Activated CD4-positive, alpha-beta T cell treated with anti-CD3 and anti-CD28 coated beads, Interleukin-2, Interleukin-4, amounts not matched to agents 100 ng/mL and 50 ng/mL, durations not matched to agents 16 hours and 8 hours (primary cell): Measurements from ENCODE around the gene DFFA.

Source experiments
- DNase-seq: peaks from one replicate; pipeline ENCODE4 v3.0.0-alpha.2; 2020; ENCODE audit warnings: low spot score

Gene DFFA, protein sequence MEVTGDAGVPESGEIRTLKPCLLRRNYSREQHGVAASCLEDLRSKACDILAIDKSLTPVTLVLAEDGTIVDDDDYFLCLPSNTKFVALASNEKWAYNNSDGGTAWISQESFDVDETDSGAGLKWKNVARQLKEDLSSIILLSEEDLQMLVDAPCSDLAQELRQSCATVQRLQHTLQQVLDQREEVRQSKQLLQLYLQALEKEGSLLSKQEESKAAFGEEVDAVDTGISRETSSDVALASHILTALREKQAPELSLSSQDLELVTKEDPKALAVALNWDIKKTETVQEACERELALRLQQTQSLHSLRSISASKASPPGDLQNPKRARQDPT

DNA sequence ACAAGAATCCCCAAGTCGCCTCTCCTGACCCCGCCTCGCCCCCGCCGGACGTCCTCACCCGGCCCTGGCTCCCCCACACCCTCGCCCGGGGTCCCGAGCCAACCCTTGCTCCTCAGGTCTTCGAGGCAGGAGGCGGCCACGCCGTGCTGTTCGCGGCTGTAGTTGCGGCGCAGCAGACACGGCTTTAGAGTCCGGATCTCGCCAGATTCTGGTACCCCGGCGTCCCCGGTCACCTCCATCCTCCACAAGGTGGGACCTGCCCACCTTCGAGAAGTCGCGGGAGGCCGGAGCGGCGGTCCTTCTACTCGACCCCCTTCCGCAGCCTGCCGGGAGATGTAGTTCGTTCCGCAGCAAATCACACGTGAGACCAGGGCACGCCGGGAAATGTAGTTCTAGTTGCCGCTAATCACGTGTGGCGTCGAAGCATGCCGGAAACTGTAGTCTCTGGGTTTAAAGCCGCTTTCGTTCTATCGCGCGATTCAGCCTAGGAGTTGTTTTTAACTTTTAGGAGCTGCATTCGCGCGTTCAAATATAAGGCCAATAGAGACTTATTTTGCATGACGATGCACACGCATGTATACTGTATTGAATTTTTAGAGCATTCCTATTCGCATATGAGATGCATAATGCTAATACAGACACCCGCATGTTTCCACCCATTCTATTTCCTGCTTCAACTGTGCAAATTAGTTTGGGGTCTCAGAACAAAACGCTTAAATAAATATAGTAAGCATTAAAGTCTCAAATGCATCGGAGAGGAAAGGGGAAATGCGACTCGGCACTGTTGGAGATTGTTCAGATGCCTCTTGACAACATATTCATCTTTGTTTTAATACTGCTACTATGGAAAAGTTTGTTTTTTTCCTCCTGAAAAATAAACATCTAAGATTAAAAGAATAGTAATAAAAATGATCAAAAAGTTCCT lies at the start of gene DFFA:
DFFA (minus strand) TSS at position 310 of the 925 bp plus-strand sequence; CDS start at position 239, 71 bp downstream.
- peak; percentile 97 for DNase-seq

DNA sequence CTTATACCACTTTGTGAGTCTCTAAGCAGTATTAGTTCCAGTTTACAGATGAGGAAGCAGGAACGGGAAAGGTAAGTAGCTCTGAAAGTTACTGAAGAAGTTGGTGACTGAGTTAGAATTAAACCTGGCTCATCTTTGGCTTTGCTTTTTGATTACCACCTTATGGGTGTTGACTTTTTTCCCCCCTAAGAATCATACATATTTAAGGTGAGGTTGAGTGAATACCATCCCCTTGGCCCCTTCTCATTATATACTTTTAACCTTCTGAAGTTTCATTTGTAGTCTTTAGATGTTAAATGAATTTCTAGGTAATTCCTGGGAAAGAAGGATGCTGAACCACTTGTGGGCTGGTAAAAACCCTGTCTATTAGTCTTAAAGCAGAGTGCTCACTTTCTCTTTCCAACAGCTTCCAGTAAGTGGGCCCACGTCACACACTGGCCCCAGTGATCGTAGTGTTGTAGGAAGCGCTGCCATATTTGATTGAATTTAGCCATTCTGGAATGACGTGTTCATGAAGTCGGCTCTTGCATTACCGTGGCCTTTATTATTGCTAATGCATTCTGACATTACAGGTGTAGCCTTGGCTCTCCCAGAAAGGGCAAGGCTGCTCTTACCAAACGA lies 49.3 kb upstream of the DFFA start:
- DNase-seq = no peak

DNA sequence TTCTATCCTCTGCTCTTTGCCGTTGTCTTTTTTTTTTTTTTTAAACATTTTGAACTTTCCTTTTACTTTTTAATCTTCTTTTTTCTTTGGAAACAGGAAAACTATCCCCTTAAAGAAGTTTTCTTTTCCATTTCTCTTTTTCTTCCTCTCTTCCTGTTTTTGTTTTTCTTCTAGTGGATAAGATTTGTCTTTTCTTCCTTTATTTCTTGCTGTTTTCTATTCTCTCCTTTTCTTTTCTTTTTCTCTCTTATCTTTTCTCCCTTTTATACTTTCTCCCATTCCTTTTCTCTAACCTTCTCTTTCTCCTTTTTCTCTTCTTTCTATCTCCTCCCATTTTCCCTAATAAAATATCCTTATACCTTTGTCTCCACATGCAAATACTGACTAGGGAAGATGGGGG lies 48.6 kb upstream of the DFFA start:
- DNase-seq = no peak

DNA sequence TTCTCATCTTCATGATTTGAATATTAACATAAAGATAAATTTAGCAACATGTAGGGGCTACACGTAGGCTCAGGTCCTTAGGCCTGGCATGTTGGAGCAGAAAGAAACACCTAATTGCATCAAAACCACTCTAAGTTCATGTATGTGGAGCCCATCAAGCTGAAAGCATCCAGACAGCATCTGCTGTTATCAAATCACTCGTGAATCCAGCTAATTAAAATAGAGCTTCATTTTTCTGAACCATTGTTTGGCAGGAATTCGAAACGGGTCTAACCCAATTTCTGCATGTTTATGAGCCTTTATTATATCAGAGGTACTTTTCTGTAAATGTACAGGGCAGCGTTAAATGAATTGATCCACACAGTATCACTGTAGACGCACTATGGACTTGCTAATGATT lies 48.2 kb upstream of the DFFA start:
- no peak for DNase-seq

- no peak for DNase-seq
These were observed 46.7 kb upstream of the DFFA start for GRCh38 chr1:10519016-10519417.

DNA sequence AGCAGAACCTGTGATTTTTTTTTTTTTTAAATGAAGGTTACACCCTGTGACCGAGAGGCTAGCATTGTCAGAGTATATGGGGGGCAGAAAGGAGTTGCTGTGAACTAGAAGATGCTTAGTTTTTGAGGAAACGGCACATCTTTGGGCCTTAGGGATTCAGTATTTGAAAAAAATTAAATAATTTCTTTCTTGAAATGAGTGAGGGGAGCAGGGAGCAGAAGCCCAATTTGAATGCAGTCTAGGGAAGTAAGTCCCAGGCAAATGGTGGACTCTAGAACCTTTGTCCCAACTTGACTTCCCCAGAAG lies 45.3 kb upstream of the DFFA start:
- no peak for DNase-seq

DNA sequence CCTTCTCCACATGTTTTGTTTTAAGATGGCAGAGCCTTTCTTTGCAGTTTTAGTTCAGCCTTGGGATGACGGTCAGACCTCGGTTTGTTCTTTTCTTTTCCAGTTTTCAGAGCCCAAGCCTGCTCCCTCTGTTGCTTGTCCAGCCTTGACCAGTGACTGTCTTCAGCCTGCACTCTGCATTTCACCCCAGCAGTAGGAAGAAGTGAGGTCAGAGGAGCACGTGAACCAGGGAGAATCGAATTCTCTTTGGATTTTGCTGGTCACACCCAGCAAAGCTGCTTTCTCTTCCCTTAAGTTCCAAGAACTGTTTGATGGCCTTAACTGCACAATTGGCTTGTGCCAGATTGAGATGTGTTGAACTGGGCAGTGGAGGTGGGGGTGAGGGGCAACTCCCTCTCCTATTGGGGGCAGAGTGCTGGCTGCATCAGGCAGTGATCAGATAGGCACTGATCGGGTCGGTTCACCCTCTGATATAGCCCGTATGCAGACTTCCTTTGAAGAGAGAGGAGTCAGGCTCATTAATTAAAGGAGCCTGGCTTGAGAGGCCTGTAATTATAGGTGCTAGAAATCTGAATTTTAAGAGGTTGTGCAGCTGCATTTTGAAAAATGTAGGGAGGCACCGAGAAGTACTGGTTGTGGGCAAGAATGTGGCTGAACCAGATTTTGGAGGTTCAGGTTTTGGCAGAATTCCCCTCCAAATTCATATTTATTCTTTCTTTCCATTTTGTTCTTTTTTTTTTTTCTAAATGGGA lies 44.8 kb upstream of the DFFA start:
- DNase-seq = no peak

- no peak for DNase-seq
These were observed 43.8 kb upstream of the DFFA start for GRCh38 chr1:10515976-10516750.

DNA sequence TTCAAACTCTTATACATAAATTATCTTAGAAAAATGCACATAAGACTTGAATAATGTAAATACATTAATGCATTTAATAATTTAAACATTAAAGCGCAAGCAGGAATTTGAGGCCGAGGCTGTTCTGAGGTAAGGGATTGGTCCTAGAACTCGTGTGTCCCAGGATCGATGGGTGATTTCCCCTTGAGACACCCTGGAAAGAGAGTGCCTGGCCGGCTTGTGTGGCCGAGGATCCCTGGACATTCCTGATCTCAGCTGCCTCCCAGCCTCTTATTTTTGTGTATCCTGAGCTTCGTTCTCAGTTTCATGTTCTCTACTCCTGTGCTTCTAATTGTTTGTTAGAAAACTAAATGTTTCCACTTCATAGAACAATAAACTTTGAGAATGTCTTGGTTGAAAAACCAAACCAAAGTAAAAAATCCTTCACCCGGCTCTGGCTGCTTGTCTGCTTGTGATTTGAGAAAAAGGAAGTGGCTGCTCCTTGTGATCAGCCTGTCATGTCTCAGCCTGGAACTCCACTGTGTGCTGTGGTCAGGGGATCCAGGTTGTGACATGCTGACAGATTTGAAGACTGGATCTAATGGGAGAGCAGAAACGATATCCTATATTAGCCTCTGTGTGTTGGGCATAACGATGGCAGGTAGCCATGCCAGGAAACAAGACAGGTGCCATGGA lies 43.1 kb upstream of the DFFA start:
- DNase-seq = no peak

- DNase-seq = no peak
These were observed 42.3 kb upstream of the DFFA start for GRCh38 chr1:10514490-10515235.

- peak; percentile 47 for DNase-seq
These were observed 40.9 kb upstream of the DFFA start for GRCh38 chr1:10513199-10513598.

- no peak for DNase-seq
These were observed 39.2 kb upstream of the DFFA start for GRCh38 chr1:10511494-10511885.

DNA sequence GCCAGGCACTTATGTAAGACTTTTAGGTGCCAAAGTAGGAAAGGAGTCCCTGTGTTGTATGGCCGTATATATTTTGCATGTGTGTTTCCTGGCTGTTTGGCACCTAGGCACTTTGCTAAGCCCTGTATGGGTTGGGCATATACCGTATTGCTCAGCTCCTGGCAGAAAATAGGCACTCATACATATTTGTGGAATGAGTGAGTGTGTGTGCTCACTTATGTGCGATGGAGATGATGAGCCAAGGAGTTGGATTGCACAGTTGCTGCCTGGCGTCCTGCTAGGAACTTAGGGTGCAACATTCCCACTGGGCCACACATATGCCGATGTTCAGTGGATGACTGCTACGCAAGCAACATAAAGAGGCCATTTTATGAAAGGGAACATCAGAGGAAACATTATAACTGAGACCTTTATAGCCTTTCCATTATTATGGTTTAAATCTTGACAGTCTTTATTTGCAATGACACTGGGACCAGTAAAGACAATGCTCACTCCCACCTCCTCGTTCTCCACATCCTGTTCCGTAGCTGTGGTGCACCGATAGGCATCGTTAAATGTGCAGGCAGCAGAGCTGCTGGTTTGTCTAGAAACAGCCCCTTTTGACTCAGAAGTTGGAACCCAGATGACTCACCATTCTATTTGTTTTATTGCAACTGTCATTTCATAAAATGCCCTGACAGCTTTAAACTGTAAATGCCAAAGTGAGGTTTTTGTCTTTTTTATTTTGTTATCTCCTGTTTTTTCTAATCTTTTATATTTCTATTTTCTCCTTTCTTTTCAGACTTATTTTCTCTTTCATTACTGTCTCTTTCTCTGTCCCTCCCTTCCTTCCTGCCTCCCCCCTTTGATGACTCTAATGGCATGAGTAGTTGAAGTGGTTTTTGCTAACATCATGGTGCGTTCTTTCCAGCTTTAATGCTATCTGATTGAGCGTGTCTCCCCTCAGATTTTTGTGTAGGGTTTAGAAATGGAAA lies 38.5 kb upstream of the DFFA start:
- peak; percentile 96 for DNase-seq

GRCh38 chr1:10509809-10510509 lies 37.6 kb upstream of the DFFA start:
- DNase-seq = no peak

DNA sequence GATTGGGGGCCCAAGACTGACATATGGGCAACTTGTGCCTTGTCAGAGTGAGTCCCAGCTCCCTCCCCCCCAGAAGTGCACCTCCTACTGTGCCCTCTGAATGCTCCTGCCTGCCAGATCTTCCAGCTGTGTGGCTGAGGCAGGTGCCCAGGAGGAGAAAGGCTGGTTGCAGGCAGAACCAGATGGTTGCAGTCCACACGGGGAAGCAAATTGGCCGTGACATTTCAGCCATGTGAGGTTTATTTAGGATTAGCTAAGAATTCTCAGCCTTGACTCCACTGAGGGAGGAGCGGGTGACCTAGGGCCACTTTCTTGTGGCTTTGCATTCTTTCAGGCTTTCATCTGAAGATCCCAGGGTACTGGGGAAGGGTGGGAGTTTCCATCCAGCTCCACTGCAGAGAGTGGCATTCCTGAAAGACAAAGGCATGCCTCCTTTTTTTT lies 36.2 kb upstream of the DFFA start:
- no peak for DNase-seq

GRCh38 chr1:10507111-10507879 lies 35.0 kb upstream of the DFFA start:
- peak; percentile 69 for DNase-seq

GRCh38 chr1:10506677-10507047 lies 34.3 kb upstream of the DFFA start:
- no peak for DNase-seq
